ENCODE measurements around the gene IGSF3. TPM values are rescaled to one million over a fixed set of nuclear protein-coding genes. Genes with fewer than 3 reads are reported as not detected.

The IGSF3 gene
- total and polyA plus RNA-seq, 5 experiments from 2014 or later: 0.05 to 0.13 TPM; not detected in 3

DNA sequence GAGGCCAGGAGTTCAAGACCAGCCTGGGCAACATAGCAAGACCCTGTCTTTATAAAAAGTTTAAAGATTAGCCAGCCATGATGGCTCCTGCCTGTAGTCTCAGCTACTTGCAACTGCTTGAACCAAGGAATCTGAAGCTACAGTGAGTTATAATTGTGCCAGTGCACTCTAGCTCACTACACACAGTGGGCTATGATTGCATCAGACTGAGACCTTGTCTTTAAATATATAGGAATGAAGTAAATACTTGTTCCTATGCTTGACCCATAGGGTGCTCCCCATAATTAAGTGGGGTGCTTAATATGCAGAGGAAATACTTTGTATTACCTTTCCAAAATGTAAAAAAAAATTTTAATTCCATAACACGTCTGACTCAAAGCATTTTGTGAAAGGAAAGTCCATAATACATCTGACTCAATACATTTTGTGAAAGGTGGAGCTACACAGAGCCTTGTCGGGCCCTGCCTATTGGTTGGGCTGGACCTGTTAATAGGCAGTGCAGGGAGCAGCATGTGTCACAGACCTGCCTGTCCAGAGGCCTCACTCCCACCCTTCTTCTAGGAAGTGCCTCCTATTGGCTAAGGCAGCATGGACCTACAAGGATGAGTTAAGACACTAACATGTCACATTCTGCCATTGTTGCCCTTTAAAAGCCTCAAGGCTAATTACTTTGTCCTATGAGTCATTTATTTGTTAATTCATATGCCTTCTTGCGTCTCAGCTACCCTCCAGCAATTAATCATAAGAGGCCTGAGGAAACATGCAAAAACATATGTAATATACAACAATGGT is 130.3 kb downstream of the IGSF3 start:
- H3K9me3 Mint-ChIP-seq: no peaks in the 10 kb centered on the region
- no peak overlapping the region for H3K4me3 Mint-ChIP-seq
- DNase-seq (no peak), ATAC-seq (no peak)
- peaks cover 0 to 22% (median 9%) of the 10 kb centered on the region in 3 donors for H3K36me3 Mint-ChIP-seq
- POLR2A ChIA-PET: no interaction called here
- H3K4me1 Mint-ChIP-seq: peaks cover 3 to 40% (median 13%) of the 10 kb centered on the region in 4 donors
- no peaks in the 10 kb centered on the region for H3K27me3 Mint-ChIP-seq
- H3K27ac Mint-ChIP-seq: no peak overlapping the region

DNA sequence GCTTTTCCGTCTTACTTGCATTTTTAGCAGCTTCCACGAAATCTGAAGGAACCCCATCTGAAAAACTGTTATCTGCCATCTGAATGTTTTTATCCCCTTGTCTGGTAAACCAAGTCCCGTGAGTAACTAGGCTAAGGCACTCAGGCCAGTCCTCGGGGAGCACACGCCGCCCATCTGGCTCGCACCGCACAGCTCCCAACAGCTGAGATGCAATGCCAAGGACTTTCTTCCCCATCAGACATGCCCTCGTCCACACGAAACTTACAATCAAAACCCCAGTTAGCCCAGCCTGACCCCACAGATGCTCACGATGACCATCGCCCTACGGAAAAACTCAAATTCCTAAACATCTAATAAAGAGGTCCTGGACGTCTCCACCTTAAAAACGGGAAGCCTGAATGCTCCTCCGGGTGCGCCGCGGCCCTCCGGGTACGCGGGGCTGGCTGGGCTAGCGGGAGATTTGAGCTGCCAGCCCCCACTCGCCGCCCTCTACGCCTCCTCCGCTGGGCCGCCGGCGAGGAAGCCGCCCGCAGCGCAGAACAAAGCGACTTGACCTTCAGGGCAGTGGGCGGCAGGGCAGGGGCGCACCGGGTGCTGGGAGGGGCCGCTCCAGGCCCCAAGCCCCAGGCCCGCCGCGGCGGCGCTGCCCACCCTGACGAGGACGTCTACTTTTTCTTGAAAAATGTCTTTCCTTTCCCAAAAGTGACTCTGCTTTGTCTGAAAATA is 133.4 kb downstream of the IGSF3 start:
- H3K27me3 Mint-ChIP-seq: no peaks in the 10 kb centered on the region
- H3K4me1 Mint-ChIP-seq: peaks cover 0 to 22% (median 8%) of the 10 kb centered on the region in 4 donors
- H3K4me3 Mint-ChIP-seq: no peak overlapping the region
- no peak overlapping the region for H3K27ac Mint-ChIP-seq
- no peaks in the 10 kb centered on the region for H3K9me3 Mint-ChIP-seq
- H3K36me3 Mint-ChIP-seq: peaks cover 0 to 17% (median 9%) of the 10 kb centered on the region in 3 donors
- POLR2A ChIA-PET: no interaction called here
- ATAC-seq: no peak
- no peak for DNase-seq

DNA sequence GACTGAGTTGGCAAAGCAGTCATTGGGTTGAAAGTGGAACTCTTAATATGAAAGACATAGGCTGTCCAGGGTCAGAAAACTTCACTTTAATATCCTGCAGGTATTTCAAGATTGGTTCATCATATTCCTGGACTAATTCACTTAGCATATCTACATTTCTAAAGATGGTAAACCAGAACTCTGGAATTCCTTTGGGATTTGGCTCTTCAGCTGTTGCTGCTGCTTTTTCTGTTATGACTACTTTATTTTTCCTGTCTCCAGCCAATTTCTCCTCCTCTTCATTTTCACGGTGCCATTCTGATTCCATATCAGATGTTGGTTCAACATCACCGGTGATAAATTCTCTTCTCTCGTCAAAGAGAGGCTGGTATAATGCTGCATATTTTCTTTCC is 134.1 kb downstream of the IGSF3 start:
- no peak for ATAC-seq
- H3K9me3 Mint-ChIP-seq: no peaks in the 10 kb centered on the region
- POLR2A ChIA-PET: no interaction called here
- H3K4me1 Mint-ChIP-seq: peaks cover 0 to 15% (median 3%) of the 10 kb centered on the region in 4 donors
- H3K27me3 Mint-ChIP-seq: no peaks in the 10 kb centered on the region
- H3K36me3 Mint-ChIP-seq: peaks cover 3 to 17% (median 9%) of the 10 kb centered on the region in 3 donors
- peak overlapping the region in 1 of 10 donors; percentile 20 for H3K27ac Mint-ChIP-seq
- DNase-seq: no peak
- H3K4me3 Mint-ChIP-seq: no peak overlapping the region

DNA sequence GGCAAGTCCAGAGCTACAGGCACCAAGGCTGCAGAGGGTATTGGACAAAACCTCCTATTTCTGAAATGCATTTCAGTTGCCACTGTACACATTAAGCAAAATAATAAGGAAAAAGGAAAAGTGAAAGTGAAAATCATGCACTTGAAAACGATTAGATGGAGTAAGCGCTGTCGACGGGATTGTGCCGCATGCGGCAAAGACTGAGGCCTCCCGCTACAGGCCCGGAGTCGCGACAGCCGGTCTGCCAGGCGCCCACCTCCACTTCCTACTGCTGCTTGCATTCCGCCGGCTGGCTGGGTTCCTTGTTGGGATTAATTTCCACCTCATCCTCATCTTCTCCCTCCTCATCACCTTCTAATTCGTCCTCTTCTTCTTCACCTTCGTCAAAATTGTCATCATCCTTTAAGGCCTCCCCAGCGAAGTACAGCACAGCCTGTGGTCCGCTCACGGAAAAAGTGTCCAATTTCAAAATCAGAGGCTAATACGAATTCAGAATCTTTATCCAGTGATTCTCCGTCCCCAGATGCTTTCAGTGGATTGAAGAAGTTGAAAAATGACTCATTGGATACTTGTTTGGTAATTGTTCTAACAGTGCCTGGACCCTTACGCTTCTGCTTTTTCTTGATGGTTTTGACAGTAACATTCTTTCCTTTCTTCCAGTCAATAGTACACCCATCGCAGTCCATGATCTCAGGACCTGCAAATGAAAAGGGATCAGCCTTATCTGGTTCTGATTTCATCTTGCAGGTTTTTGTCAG is 134.7 kb downstream of the IGSF3 start:
- Mint-ChIP-seq H3K27me3 (peaks cover 0 to 1% (median 0%) of the 10 kb centered on the region in 5 donors), H3K27ac (peak overlapping the region in 1 of 10 donors; percentile 20), H3K36me3 (peaks cover 7 to 17% (median 9%) of the 10 kb centered on the region in 3 donors), H3K9me3 (peaks cover 0 to 5% (median 0%) of the 10 kb centered on the region in 9 donors), H3K4me1 (peaks cover 0 to 9% (median 3%) of the 10 kb centered on the region in 4 donors), H3K4me3 (no peak overlapping the region)
- ATAC-seq: no peak
- DNase-seq: no peak
- POLR2A ChIA-PET: no interaction called here

DNA sequence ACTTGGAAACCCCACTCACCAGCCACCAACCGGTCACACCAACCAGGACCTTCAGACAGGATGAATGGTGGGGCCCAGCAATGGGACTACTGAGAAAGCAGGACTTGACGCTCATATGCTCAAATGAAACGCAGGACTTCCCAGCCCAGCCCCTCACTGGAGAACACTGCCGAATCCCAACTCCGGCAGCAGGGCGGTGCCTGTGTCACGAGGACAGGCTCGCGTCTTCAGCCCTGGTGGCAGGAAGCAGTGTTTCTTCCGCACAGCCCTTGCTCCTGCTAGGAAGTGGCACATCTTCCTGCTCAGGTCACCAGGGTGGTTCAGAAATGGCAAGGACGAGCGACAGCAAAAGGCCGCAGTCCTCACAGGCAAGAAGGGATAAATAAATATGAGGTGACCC is 135.6 kb downstream of the IGSF3 start:
- Mint-ChIP-seq H3K9me3 (peaks cover 0 to 5% (median 0%) of the 10 kb centered on the region in 9 donors), H3K4me1 (peaks cover 0 to 5% (median 1%) of the 10 kb centered on the region in 4 donors), H3K4me3 (no peak overlapping the region), H3K27ac (no peak overlapping the region), H3K27me3 (peaks cover 0 to 1% (median 0%) of the 10 kb centered on the region in 5 donors), H3K36me3 (peaks cover 7 to 21% (median 9%) of the 10 kb centered on the region in 3 donors)
- POLR2A ChIA-PET: no interaction called here
- no peak for DNase-seq
- ATAC-seq: no peak

DNA sequence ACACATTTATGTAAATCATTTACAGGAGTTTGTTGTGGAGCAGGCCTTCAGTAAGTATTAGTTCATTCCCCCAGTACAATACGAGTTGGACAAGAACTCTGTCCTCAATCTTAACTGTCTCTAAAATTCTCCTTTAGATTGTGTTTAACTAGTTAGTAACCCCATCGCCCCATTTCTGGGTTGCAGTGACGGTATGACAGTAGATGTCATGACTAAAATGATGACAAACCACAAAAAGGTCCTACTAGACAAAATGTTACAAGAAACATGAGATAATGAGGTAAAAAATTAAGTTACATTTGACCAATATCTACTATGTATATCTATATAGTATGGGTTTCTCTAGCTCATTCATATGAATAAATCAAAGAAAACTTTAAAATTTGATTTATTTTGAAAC is 137.9 kb downstream of the IGSF3 start:
- H3K4me3 Mint-ChIP-seq: no peak overlapping the region
- DNase-seq (no peak), ATAC-seq (no peak)
- H3K36me3 Mint-ChIP-seq: peaks cover 4 to 21% (median 7%) of the 10 kb centered on the region in 3 donors
- POLR2A ChIA-PET: no interaction called here
- H3K4me1 Mint-ChIP-seq: peaks cover 0 to 5% (median 1%) of the 10 kb centered on the region in 4 donors
- no peak overlapping the region for H3K27ac Mint-ChIP-seq
- H3K27me3 Mint-ChIP-seq: peaks cover 0 to 1% (median 0%) of the 10 kb centered on the region in 5 donors
- peaks cover 0 to 8% (median 4%) of the 10 kb centered on the region in 9 donors for H3K9me3 Mint-ChIP-seq

DNA sequence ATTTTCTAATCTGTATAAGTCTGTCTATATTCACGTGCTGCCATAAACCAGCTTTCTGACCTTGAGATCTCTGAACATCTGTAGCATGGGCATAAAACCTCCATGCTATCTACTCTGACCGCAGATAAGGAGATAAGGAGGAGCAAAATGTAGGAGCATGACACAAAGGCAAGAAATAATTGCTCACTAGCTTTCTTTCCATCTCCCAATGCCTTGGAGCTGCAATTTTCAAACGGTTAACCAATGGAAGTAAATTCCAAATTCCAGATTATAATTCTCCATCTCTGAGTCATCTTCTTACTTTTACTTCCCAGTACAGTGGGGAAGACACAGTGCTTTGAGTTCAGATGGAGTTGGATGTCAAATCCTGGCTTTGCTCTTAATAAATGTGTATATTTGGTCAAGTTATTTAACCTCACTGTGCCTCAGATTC is 138.3 kb downstream of the IGSF3 start:
- peaks cover 0 to 1% (median 0%) of the 10 kb centered on the region in 5 donors for H3K27me3 Mint-ChIP-seq
- DNase-seq (no peak), ATAC-seq (no peak)
- peaks cover 0 to 5% (median 1%) of the 10 kb centered on the region in 4 donors for H3K4me1 Mint-ChIP-seq
- POLR2A ChIA-PET: no interaction called here
- no peak overlapping the region for H3K4me3 Mint-ChIP-seq
- H3K36me3 Mint-ChIP-seq: peaks cover 4 to 21% (median 7%) of the 10 kb centered on the region in 3 donors
- no peak overlapping the region for H3K27ac Mint-ChIP-seq
- H3K9me3 Mint-ChIP-seq: peaks cover 0 to 8% (median 4%) of the 10 kb centered on the region in 9 donors

DNA sequence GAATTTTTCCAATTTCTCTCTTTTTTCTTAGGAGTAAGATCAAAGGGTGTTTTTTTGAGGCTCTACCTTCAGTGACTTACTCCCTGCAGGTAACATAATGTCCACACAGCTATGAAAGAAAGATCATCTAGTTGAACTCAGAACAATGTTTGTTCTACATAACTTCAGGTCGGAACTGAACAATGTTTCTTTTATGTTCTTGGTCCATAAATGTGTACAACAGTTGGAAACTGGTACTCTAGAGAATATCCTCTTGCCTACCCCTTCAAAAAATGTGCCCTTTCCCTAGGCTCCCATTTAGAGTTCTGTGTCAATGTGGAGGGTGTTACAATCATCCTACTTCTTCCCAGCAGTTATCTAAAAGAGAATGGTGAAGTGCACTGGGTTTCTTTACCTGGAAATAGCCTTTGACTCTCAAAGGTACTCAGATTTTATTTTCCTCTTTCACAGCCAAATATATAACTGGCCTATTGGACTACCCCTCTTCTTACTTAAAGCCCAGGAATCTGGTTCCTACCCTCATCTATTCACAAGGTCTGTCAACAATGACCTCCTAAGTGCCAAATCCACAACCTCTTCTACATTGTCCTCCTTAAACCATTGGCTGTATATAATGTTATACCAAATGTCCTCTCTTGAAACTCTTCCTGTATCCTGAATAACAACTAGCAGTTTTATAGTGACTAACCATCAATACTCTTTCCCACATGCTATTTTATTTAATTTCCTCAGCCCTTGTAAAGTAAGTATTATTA is 139.0 kb downstream of the IGSF3 start:
- POLR2A ChIA-PET: no interaction called here
- H3K27me3 Mint-ChIP-seq: peaks cover 0 to 1% (median 0%) of the 10 kb centered on the region in 5 donors

DNA sequence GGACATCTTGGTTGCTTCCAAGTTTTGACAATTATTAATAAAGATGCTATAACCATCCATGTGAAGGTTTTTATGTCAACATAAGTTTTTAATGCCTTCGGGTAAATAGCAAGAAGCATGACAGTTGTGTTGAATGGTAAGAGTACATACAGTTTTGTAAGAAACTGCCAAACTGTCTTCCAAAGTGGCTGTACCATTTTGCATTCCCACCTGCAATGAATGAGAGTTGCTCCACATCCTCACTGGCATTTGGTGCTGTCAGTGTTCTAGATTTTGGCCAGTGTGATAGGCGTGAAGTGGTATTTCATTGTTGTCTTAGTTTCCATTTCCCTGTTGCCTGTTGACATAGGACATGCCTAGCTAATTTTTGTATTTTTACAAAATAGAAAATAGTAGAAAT is 142.1 kb downstream of the IGSF3 start:
- peaks cover 0 to 11% (median 7%) of the 10 kb centered on the region in 3 donors for H3K36me3 Mint-ChIP-seq
- no peaks in the 10 kb centered on the region for H3K4me1 Mint-ChIP-seq
- DNase-seq: no peak
- H3K27ac Mint-ChIP-seq: no peak overlapping the region
- peaks cover 0 to 1% (median 0%) of the 10 kb centered on the region in 5 donors for H3K27me3 Mint-ChIP-seq
- H3K9me3 Mint-ChIP-seq: peaks cover 0 to 8% (median 4%) of the 10 kb centered on the region in 9 donors
- POLR2A ChIA-PET: no interaction called here
- no peak for ATAC-seq
- no peak overlapping the region for H3K4me3 Mint-ChIP-seq

More for the DNA sequence above, 139.0 kb downstream of the IGSF3 start:
- H3K27ac Mint-ChIP-seq: peak overlapping the region in 1 of 10 donors; percentile 10
- H3K4me1 Mint-ChIP-seq: peaks cover 0 to 5% (median 1%) of the 10 kb centered on the region in 4 donors
- H3K9me3 Mint-ChIP-seq: peaks cover 0 to 8% (median 4%) of the 10 kb centered on the region in 9 donors
- peaks cover under 1 to 15% (median 7%) of the 10 kb centered on the region in 3 donors for H3K36me3 Mint-ChIP-seq
- DNase-seq (no peak), ATAC-seq (no peak)
- no peak overlapping the region for H3K4me3 Mint-ChIP-seq
